HG02840 (cell line): ENCODE results near the gene ABHD6.
"Not testable (repeated sequence)": the region's sequence is repeated elsewhere in the genome, so short reads cannot be mapped to it uniquely, and the experiment has no call there.

ENCODE experiments used
- ATAC-seq: cut with Tn5 transposase; IDR thresholded peaks from one replicate; pipeline ENCODE4 v1.9.1; 2021; ENCODE audit warnings: mild to moderate bottlenecking, moderate library complexity, moderate number of reproducible peaks; ENCODE audit not compliant: unreplicated experiment, low FRiP score

ABHD6 gene

DNA sequence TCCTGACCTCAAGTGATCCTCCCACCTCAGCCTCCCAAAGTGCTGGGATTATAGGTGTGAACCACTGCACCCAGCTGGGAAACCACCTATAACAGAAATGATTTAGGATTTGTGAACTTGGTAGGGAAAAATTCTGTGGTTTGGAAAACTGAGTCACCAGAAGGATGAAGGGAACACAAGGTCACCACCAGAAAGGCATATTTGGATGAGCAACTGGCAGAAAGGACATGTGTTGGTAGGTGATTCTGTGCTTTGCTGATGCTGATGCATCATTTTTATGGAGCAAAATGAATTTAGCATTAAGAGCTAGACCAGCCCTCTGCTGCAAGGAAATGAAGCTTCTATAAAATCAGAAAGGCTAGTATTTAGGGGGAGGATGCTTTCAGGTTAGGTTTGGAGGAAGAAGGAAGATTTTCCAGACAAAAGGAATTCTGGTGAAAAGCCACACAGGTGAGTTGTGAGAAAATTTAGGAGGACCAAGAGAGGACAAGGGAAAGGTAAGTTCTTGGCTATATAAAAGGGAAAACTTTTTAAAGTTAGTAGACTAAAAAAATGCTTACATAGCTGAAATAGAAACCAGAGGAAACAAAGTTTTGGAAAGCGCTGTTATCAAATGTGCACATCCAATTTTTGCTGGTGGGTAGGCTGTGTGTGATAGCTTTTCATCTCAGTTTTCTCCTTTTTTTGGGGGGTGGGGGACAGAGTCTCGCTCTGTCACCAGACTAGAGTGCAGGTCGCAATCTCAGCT lies 98.7 kb downstream of the ABHD6 start:
- ATAC-seq = no peak

DNA sequence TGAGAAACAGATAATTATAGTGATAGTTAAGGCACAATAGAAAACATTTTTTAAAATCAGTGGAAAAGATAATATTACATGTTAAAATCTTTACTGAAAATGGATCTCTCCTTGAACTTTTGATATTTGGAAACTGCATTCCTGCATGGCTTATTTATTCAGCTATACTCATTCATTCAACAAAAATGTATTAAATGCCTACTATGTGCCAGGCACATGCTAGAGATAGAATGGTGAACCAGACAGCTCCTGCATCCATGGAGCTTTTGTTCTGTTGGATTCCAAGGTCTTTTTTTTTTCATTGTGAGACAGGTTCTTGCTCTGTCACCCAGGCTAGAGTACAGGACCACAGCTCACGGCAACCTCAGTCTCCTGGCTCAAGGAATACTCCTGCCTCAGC lies 99.6 kb downstream of the ABHD6 start:
- no peak for ATAC-seq

DNA sequence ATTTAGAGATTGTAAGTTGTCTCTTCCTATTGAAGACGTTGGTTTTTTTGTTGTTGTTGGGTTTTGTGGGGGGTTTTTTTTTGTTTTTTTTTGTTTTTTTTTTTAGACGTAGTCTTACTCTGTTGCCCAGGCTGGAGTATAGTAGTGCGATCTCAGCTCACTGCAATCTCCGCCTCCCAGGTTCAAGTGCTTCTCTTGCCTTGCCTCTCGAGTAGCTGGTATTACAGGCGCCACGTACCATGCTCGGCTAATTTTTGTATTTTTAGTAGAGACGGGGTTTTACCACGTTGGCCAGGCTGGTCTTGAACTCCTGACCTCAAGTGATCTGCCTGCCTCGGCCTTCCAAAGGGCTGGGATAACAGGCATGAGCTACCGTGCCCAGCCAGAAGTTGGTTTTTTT lies 101.6 kb downstream of the ABHD6 start:
- ATAC-seq = not testable (repeated sequence)

DNA sequence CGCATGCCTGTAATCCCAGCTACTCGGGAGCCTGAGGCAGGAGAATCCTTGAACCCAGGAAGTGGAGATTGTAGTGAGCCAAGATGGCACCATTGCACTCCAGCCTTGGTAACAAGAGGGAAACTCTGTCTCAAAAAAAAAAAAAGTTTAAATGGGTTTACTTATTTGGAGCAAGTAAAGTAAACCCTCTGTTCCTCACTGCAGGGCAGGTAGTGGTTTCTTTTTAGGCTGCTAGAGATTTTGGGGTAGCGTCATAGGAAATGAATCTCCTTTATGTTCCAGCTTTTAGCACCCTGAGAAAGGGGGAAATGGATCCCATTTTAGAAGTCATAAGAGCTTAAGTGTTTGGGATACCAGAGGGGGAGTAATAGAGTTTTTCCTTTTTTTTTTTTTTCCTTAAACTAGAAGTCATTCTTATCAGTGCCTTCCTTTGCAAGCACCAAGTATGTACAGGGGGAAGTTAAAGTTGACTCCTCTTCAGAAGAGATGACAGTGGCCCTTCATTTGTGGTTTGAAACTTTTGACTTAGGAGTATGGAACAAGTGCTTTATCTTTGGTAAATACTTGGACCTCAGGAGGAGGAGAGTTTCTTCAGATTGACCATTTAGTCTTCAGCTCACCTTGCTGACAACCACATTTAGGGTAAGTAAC lies 103.1 kb downstream of the ABHD6 start:
- ATAC-seq = no peak

DNA sequence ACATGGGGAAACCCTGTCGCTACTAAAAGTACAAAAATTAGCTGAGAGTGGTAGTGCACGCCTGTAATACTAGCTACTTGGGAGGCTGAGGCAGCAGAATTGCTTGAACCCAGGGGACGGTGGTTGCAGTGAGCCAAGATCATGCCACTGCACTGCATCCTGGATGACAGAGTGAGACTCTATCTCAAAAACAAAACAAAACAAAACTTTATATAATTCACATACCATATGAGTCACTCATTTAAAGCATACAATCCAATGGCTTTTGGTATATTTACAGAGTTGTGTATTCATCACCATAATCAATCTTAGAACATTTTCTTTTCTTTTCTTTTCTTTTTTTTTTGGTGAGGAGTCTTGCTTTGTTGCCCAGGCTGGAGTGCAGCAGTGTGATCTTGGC lies 103.8 kb downstream of the ABHD6 start:
- no peak for ATAC-seq

DNA sequence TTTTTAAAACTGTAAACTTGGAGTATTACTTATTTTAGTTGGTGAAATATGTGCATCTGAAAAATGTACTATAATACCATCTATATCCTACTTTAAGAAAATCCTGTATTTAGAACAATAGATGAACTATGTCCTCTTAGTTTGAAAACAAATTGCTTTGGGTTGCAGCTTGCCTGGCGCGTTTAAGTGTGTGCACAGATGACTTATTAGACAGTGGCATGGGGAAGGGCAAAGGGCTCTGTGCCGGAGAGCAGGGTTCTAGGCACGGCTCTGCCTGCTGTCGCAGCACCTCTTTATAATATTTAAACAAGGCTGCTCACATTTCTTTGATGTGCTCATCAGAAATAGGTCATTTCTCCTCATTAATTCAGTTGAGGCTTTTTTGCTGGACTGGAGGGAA lies 105.1 kb downstream of the ABHD6 start:
- no peak for ATAC-seq
